Neuronal stem cell (in vitro differentiated cells): ENCODE measurements around the gene ZNF212.
"Not testable (repeated sequence)": the region's sequence is repeated elsewhere in the genome, so short reads cannot be mapped to it uniquely, and the experiment has no call there.

Source experiments
- DNase-seq: peaks from one replicate; pipeline ENCODE4 v3.0.0-alpha.2; 2013; ENCODE audit warnings: low spot score
- H2AFZ ChIP-seq: one replicate; pipeline ENCODE4 v1.6.1; 2013; ENCODE audit warnings: mild to moderate bottlenecking, low read length, inconsistent platforms
- H2AK5ac ChIP-seq: 2 replicates; pipeline ENCODE4 v1.6.1; 2013; ENCODE audit warnings: low read depth, mild to moderate bottlenecking, inconsistent platforms, low read length, moderate library complexity, mixed read lengths
- H2BK120ac ChIP-seq: 2 replicates; pipeline ENCODE4 v1.6.1; 2013; ENCODE audit warnings: low read depth, mild to moderate bottlenecking, inconsistent platforms, low read length, moderate library complexity, mixed read lengths
- H2BK12ac ChIP-seq: one replicate; pipeline ENCODE4 v1.6.1; 2013; ENCODE audit warnings: low read length, inconsistent platforms
- H2BK15ac ChIP-seq: 2 replicates; pipeline ENCODE4 v1.6.1; 2013; ENCODE audit warnings: mild to moderate bottlenecking, low read length, inconsistent platforms, mixed read lengths
- H2BK5ac ChIP-seq: one replicate; pipeline ENCODE4 v1.6.1; 2013; ENCODE audit warnings: inconsistent platforms, mild to moderate bottlenecking, low read length, moderate library complexity
- H3K14ac ChIP-seq: one replicate; pipeline ENCODE4 v1.6.1; 2013; ENCODE audit warnings: low read length, inconsistent platforms
- H3K18ac ChIP-seq: 2 replicates; pipeline ENCODE4 v1.6.1; 2013; ENCODE audit warnings: low read length, inconsistent platforms
- H3K23ac ChIP-seq: 2 replicates; pipeline ENCODE4 v1.6.1; 2013; ENCODE audit warnings: low read depth, mild to moderate bottlenecking, mixed read lengths, low read length, inconsistent platforms; ENCODE audit not compliant: poor library complexity
- H3K27ac ChIP-seq: replicated peaks from 3 replicates; pipeline ENCODE4 v1.5.1; 2013; ENCODE audit warnings: low read length, inconsistent platforms
- H3K27me3 ChIP-seq, 3 experiments: 2 replicates each; pipeline ENCODE4 v1.6.1; 2013; ENCODE audit warnings: low read length in 3 of 3, mild to moderate bottlenecking in 2 of 3, inconsistent platforms in 1 of 3, low read depth in 1 of 3, mixed read lengths in 1 of 3, moderate library complexity in 1 of 3; ENCODE audit not compliant: control insufficient read depth in 3 of 3, insufficient read depth in 3 of 3
- H3K36me3 ChIP-seq, 2 donors: replicated peaks in 1 of 2; 2 replicates each; pipeline ENCODE4 v1.6.1; 2013; ENCODE audit warnings: low read length in 2 of 2; ENCODE audit not compliant: control insufficient read depth in 2 of 2, insufficient read depth in 2 of 2
- H3K4ac ChIP-seq: 2 replicates; pipeline ENCODE4 v1.6.1; 2013; ENCODE audit warnings: inconsistent platforms, mild to moderate bottlenecking, low read length, moderate library complexity
- H3K4me1 ChIP-seq, 2 donors: 1 replicate in 1 of 2; 2 replicates in 1 of 2; pipeline ENCODE4 v1.6.1; 2013; ENCODE audit warnings: low read length in 2 of 2, low read depth in 1 of 2; ENCODE audit not compliant: control insufficient read depth in 2 of 2, insufficient read depth in 1 of 2
- H3K4me2 ChIP-seq: one replicate; pipeline ENCODE4 v1.6.1; 2013; ENCODE audit warnings: mild to moderate bottlenecking, low read length, inconsistent platforms; ENCODE audit not compliant: insufficient read depth, poor library complexity, severe bottlenecking
- H3K4me3 ChIP-seq, 2 donors: 2 replicates each; pipeline ENCODE4 v1.5.1; 2013; ENCODE audit warnings: low read length in 2 of 2, mild to moderate bottlenecking in 2 of 2, inconsistent platforms in 1 of 2, moderate library complexity in 1 of 2
- H3K79me1 ChIP-seq: one replicate; pipeline ENCODE4 v1.6.1; 2013; ENCODE audit warnings: low read depth, mild to moderate bottlenecking, inconsistent platforms, low read length, moderate library complexity
- H3K9ac ChIP-seq: one replicate; pipeline ENCODE4 v1.6.1; 2013; ENCODE audit warnings: mild to moderate bottlenecking, low read depth, low read length, inconsistent platforms; ENCODE audit not compliant: poor library complexity
- H3K9me3 ChIP-seq, 2 donors: replicated peaks in 1 of 2; 2 replicates each; pipeline versions ENCODE3 to v1.6.1; 2013; ENCODE audit warnings: low read length in 2 of 2, mild to moderate bottlenecking in 2 of 2, inconsistent platforms in 1 of 2, low read depth in 1 of 2, mixed read lengths in 1 of 2, moderate library complexity in 1 of 2; ENCODE audit not compliant: control insufficient read depth in 2 of 2, insufficient read depth in 1 of 2
- H4K8ac ChIP-seq: one replicate; pipeline ENCODE4 v1.6.1; 2013; ENCODE audit warnings: low read depth, mild to moderate bottlenecking, inconsistent platforms, low read length, moderate library complexity
- H4K91ac ChIP-seq: one replicate; pipeline ENCODE4 v1.6.1; 2013; ENCODE audit warnings: low read length, low read depth, mild to moderate bottlenecking, inconsistent platforms; ENCODE audit not compliant: poor library complexity
- WGBS, 2 donors: extraction: QIAGEN DNeasy Blood & Tissue Kit; methylation state at CpG; one replicate each; pipeline ENCODE4 v1.1.7; 2013; ENCODE audit warnings: missing lambda C conversion rate in 2 of 2, mixed read lengths in 1 of 2; ENCODE audit not compliant: insufficient read length in 2 of 2, insufficient replicate concordance in 1 of 2; ENCODE audit errors: extremely low coverage in 2 of 2; 5-methylcytosine and 5-hydroxymethylcytosine counted together

The ZNF212 gene

DNA sequence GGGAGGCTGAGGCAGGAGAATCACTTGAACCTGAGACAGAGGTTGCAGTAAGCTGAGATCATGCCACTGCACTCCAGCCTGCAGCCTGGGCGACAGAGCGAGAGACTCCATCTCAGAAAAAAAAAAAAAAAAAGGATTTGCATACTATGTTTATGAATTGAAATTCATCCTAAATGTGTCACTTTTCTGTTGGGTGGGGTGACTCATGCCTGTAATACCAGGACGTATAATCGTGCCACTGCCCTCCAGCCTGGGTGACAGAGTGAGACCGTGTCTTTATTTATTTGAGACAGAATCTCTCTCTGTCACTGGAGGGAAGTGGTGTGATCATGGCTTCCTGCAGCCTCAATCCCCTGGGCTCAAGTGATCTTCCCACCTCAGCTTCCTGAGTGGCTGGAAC lies 5.8 kb downstream of the ZNF212 start:
- Histone ChIP-seq H3K14ac (no peak overlapping the region), H3K4me1 (no peaks in the 10 kb centered on the region), H4K8ac (no peak overlapping the region), H3K79me1 (peaks cover 5% of the 10 kb centered on the region), H3K4me3 (no peak overlapping the region), H4K91ac (no peak overlapping the region), H3K9me3 (peaks cover 2 to 6% of the 10 kb centered on the region in 2 donors), H2BK5ac (no peak overlapping the region), H3K27ac (no peak overlapping the region), H3K23ac (no peak overlapping the region), H2AK5ac (no peak overlapping the region), H2BK12ac (no peak overlapping the region), H3K4me2 (no peak overlapping the region), H3K9ac (no peak overlapping the region), H3K27me3 (no peaks in the 10 kb centered on the region), H3K36me3 (peaks cover 0 to 18% of the 10 kb centered on the region in 2 donors), H2BK120ac (no peak overlapping the region), H2BK15ac (no peak overlapping the region), H2AFZ (no peak overlapping the region), H3K4ac (no peak overlapping the region), H3K18ac (no peak overlapping the region)
- WGBS, 2 donors, result no CpG with 5 or more reads among the region's 5 CpGs
- no peak for DNase-seq

DNA sequence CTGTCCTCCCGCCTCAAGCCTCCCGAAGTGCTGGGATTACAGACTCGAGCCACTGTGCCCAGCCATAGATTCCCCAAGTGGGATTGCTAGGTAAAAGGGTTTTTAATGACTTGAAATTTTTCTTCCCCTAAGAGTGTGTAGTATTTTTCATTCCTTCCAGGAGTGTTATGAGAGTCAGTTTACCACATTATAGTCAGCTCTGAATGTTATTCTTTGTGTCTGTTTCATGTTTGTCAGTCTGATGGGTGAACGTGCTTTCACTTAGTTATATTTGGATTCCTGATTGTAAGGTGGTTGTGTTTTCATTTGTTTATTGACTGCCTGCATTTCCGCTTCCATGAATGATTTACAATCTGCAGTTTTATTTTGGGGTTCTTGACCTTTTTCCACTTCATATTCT lies 6.3 kb downstream of the ZNF212 start:
- Histone ChIP-seq H2BK5ac (no peak overlapping the region), H3K27me3 (no peaks in the 10 kb centered on the region), H2AFZ (no peak overlapping the region), H3K4me3 (no peak overlapping the region), H2BK120ac (no peak overlapping the region), H3K9ac (no peak overlapping the region), H3K4ac (no peak overlapping the region), H3K23ac (no peak overlapping the region), H3K14ac (no peak overlapping the region), H3K4me1 (no peaks in the 10 kb centered on the region), H3K4me2 (no peak overlapping the region), H2AK5ac (no peak overlapping the region), H3K9me3 (peaks cover 2 to 6% of the 10 kb centered on the region in 2 donors), H4K91ac (no peak overlapping the region), H3K27ac (no peak overlapping the region), H4K8ac (no peak overlapping the region), H2BK12ac (no peak overlapping the region), H3K18ac (no peak overlapping the region), H2BK15ac (no peak overlapping the region), H3K79me1 (peaks cover 7% of the 10 kb centered on the region), H3K36me3 (peaks cover 3 to 23% of the 10 kb centered on the region in 2 donors)
- DNase-seq, result no peak
- WGBS, 2 donors, result no CpG with 5 or more reads among the region's 5 CpGs

DNA sequence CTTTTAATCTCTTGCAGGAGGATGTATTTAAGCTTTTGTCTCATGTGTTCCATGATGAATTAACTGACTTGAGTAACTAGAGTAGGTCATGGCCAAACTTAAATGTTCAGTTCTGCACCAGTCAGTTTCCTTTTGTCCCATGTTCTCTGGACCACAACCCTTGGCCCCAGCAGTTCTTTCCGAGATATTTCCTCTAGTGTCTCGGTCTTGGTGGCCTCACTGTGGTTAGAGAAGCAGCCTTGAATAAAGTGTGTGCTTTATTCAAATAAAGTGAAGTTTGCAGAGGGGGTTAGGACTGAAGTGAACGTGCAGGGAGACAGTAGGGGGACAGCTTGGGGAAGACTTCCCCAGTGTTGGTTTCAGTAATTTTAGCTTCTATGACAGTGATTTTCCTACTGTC lies 9.3 kb downstream of the ZNF212 start:
- no CpG with 5 or more reads among the region's 3 CpGs for WGBS, 2 donors

DNA sequence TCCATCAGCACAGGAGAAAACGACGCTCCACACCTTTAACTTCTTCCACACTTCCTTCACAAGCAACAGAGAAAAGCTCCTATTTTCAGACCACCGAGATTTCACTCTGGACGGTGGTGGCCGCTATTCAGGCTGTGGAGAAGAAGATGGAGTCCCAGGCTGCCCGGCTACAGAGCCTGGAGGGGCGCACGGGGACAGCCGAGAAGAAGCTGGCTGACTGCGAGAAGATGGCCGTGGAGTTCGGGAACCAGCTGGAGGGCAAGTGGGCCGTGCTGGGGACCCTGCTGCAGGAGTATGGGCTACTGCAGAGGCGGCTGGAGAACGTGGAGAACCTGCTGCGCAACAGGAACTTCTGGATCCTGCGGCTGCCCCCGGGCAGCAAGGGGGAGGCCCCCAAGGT lies 10.7 kb downstream of the ZNF212 start:
- not testable (repeated sequence) for H3K23ac ChIP-seq, H3K18ac ChIP-seq, H3K27ac ChIP-seq, H4K8ac ChIP-seq, H3K4me3 ChIP-seq, H2BK5ac ChIP-seq, H4K91ac ChIP-seq, H2BK12ac ChIP-seq, H3K27me3 ChIP-seq, H2BK120ac ChIP-seq, H3K9me3 ChIP-seq, DNase-seq, H3K4me1 ChIP-seq, H2AFZ ChIP-seq, H3K14ac ChIP-seq, H3K4ac ChIP-seq, H3K4me2 ChIP-seq, H2BK15ac ChIP-seq, H3K79me1 ChIP-seq, H3K9ac ChIP-seq, H2AK5ac ChIP-seq
- WGBS, 2 donors, result no CpG with 5 or more reads among the region's 18 CpGs
- H3K36me3 ChIP-seq, result peaks cover 33 to 65% of the 10 kb centered on the region in 2 donors

More for the DNA sequence above, 9.3 kb downstream of the ZNF212 start:
- H3K18ac ChIP-seq, result no peak overlapping the region
- H2AFZ ChIP-seq, result no peak overlapping the region
- no peak overlapping the region for H3K27ac ChIP-seq
- H3K27me3 ChIP-seq, result no peaks in the 10 kb centered on the region
- no peak overlapping the region for H2BK5ac ChIP-seq
- peaks cover 22 to 51% of the 10 kb centered on the region in 2 donors for H3K36me3 ChIP-seq
- H2BK120ac ChIP-seq, result no peak overlapping the region
- H3K9me3 ChIP-seq, result peaks cover 0 to 2% of the 10 kb centered on the region in 2 donors
- no peak for DNase-seq
- no peak overlapping the region for H3K4me2 ChIP-seq
- no peak overlapping the region for H3K14ac ChIP-seq
- H3K4me3 ChIP-seq, result no peak overlapping the region
- H3K79me1 ChIP-seq, result peaks cover 6% of the 10 kb centered on the region
- no peak overlapping the region for H2AK5ac ChIP-seq
- H2BK12ac ChIP-seq, result no peak overlapping the region
- H3K4me1 ChIP-seq, result no peaks in the 10 kb centered on the region
- no peak overlapping the region for H3K9ac ChIP-seq
- no peak overlapping the region for H4K8ac ChIP-seq
- no peak overlapping the region for H3K4ac ChIP-seq
- no peak overlapping the region for H4K91ac ChIP-seq
- H3K23ac ChIP-seq, result no peak overlapping the region
- H2BK15ac ChIP-seq, result no peak overlapping the region
